Colon (tissue), 2 donors: ENCODE measurements around the gene ATXN7L1.
"Not testable (repeated sequence)": the region's sequence is repeated elsewhere in the genome, so short reads cannot be mapped to it uniquely, and the experiment has no call there.

Experiments
- FAIRE-seq: peaks from 2 replicates; lab custom pipeline; 2012; peaks lifted over from hg19 to GRCh38; lab: Jason Lieb, UNC
- donor health status: control.
- donor health status: control.

Gene ATXN7L1

GRCh38 chr7:105890290-105890997, 14.0 kb upstream of the ATXN7L1 start:
- FAIRE-seq: no peak

- no peak for FAIRE-seq
Observed at GRCh38 chr7:105887569-105888189, 11.3 kb upstream of the ATXN7L1 start.

- no peak for FAIRE-seq
Observed at GRCh38 chr7:105886776-105887175, 10.4 kb upstream of the ATXN7L1 start.

- FAIRE-seq: no peak
Observed at GRCh38 chr7:105885387-105886111, 9.2 kb upstream of the ATXN7L1 start.

GRCh38 chr7:105883179-105883578, 6.8 kb upstream of the ATXN7L1 start:
- not testable (repeated sequence) for FAIRE-seq

GRCh38 chr7:105881439-105881838, 5.0 kb upstream of the ATXN7L1 start:
- no peak for FAIRE-seq

GRCh38 chr7:105880571-105881330, 4.4 kb upstream of the ATXN7L1 start:
- no peak for FAIRE-seq

- FAIRE-seq: no peak
Observed at GRCh38 chr7:105879782-105880181, 3.4 kb upstream of the ATXN7L1 start.

GRCh38 chr7:105878746-105879605, 2.6 kb upstream of the ATXN7L1 start:
- no peak for FAIRE-seq

- no peak for FAIRE-seq
Observed at GRCh38 chr7:105877736-105878135, 1.3 kb upstream of the ATXN7L1 start.

- no peak for FAIRE-seq
Observed at GRCh38 chr7:105876964-105877601, 684 bp upstream of the ATXN7L1 start.

GRCh38 chr7:105875505-105875904, 894 bp downstream of the ATXN7L1 start:
- no peak for FAIRE-seq

- FAIRE-seq: no peak
Observed at GRCh38 chr7:105874055-105874454, 2.3 kb downstream of the ATXN7L1 start.

GRCh38 chr7:105872491-105872890, 3.9 kb downstream of the ATXN7L1 start:
- no peak for FAIRE-seq

- FAIRE-seq: no peak
Observed at GRCh38 chr7:105871142-105871541, 5.3 kb downstream of the ATXN7L1 start.

GRCh38 chr7:105866102-105866801, 10.1 kb downstream of the ATXN7L1 start:
- no peak for FAIRE-seq

GRCh38 chr7:105863876-105864275, 12.5 kb downstream of the ATXN7L1 start:
- FAIRE-seq: no peak

- no peak for FAIRE-seq
Observed at GRCh38 chr7:105862770-105863169, 13.6 kb downstream of the ATXN7L1 start.

GRCh38 chr7:105862276-105862675, 14.1 kb downstream of the ATXN7L1 start:
- no peak for FAIRE-seq

- no peak for FAIRE-seq
Observed at GRCh38 chr7:105861224-105861623, 15.2 kb downstream of the ATXN7L1 start.
